ENCODE data around the gene ANAPC16.

Gene ANAPC16

DNA sequence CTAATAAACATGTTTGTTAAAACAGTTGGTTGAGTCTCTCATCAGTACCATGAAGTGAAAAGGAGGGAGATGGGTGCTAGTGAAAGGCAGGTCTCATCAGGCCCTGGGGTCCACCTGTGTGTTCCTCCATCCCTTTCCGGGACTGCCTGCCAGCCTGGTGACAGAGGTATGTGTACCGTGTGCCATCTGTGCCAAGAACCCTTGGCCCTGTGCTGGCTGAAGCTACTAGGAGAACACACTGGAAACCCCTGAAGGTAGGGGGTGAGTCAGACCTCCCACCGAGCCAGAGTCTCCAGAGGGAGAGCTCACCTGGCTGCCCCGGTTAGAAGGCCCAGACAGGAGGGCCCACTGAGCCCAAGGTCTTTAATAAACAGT lies 60.2 kb downstream of the ANAPC16 start (continued):
- no peak for TF ChIP-seq ARNTL (CRISPR knock-in tag; IDR thresholded peaks at IDR 0.05; ENCODE audit: borderline replicate concordance, low read depth)
- no peak for TF ChIP-seq GLIS3 (CRISPR knock-in tag; IDR thresholded peaks at IDR 0.05)
- TF ChIP-seq CSDC2 (CRISPR knock-in tag; IDR thresholded peaks at IDR 0.05): no peak
- TF ChIP-seq TOX (CRISPR knock-in tag; IDR thresholded peaks at IDR 0.05; ENCODE audit: borderline replicate concordance): no peak
- no peak for TF ChIP-seq OSR1 (CRISPR knock-in tag; IDR thresholded peaks at IDR 0.05)
- no peak for TF ChIP-seq ZNF70 (CRISPR knock-in tag; IDR thresholded peaks at IDR 0.05)

DNA sequence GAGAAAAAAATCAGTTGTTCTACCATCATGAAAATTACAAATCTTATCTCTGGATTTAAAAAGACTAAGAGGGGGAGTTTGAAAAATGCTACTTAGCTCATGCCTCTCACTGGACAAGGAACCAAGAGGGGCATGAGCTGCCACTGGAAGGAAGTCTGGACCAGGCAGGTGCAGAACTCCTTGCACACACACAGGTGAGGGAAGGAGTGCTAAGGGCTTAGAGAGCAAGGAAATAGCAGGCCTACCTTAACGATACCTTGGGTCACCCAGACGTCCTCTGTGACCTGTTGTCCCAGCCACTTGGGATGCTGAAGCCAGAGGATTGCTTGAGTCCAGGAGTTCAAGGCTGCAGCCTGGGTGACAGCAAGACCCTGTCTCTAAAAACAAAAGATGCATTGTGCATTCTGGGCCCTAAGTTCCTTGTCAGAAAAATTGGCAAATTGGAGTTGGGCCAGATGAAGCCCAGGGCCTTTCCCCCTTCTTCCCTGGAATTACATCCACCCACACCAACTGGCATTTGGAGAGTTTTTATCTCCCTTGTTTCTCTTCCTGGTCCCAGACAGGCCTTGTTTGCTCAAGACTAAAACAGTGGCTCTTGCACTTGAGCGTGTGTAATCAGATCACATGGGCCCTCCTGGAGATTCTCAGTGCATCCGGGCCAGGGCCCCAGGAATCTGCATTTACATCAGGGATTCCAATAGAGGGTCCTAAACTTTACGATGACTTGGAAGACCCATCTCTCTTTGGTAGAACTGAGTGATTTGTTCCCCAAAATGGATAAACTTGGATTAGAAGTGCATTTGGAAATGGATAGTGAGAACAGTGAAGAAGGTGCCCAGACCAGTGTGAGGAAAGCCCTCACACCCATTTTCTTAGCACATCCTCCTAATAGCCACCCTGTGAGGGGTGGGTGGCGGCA lies 60.9 kb downstream of the ANAPC16 start:
- ATAC-seq: no peak
- TF ChIP-seq, protein P1, sequence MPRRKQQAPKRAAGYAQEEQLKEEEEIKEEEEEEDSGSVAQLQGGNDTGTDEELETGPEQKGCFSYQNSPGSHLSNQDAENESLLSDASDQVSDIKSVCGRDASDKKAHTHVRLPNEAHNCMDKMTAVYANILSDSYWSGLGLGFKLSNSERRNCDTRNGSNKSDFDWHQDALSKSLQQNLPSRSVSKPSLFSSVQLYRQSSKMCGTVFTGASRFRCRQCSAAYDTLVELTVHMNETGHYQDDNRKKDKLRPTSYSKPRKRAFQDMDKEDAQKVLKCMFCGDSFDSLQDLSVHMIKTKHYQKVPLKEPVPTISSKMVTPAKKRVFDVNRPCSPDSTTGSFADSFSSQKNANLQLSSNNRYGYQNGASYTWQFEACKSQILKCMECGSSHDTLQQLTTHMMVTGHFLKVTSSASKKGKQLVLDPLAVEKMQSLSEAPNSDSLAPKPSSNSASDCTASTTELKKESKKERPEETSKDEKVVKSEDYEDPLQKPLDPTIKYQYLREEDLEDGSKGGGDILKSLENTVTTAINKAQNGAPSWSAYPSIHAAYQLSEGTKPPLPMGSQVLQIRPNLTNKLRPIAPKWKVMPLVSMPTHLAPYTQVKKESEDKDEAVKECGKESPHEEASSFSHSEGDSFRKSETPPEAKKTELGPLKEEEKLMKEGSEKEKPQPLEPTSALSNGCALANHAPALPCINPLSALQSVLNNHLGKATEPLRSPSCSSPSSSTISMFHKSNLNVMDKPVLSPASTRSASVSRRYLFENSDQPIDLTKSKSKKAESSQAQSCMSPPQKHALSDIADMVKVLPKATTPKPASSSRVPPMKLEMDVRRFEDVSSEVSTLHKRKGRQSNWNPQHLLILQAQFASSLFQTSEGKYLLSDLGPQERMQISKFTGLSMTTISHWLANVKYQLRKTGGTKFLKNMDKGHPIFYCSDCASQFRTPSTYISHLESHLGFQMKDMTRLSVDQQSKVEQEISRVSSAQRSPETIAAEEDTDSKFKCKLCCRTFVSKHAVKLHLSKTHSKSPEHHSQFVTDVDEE (CRISPR knock-in tag; IDR thresholded peaks at IDR 0.05): no peak
- no peak for TF ChIP-seq PPARA (CRISPR knock-in tag; IDR thresholded peaks at IDR 0.05; ENCODE audit: borderline replicate concordance)
- no peak for TF ChIP-seq BACH2 (CRISPR knock-in tag; IDR thresholded peaks at IDR 0.05; ENCODE audit: borderline replicate concordance)
- TF ChIP-seq, protein P2, sequence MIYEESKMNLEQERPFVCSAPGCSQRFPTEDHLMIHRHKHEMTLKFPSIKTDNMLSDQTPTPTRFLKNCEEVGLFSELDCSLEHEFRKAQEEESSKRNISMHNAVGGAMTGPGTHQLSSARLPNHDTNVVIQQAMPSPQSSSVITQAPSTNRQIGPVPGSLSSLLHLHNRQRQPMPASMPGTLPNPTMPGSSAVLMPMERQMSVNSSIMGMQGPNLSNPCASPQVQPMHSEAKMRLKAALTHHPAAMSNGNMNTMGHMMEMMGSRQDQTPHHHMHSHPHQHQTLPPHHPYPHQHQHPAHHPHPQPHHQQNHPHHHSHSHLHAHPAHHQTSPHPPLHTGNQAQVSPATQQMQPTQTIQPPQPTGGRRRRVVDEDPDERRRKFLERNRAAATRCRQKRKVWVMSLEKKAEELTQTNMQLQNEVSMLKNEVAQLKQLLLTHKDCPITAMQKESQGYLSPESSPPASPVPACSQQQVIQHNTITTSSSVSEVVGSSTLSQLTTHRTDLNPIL (CRISPR knock-in tag; IDR thresholded peaks at IDR 0.05; ENCODE audit: low read depth): no peak
- TF ChIP-seq ZNF70 (CRISPR knock-in tag; IDR thresholded peaks at IDR 0.05): no peak
- TF ChIP-seq, protein P3, sequence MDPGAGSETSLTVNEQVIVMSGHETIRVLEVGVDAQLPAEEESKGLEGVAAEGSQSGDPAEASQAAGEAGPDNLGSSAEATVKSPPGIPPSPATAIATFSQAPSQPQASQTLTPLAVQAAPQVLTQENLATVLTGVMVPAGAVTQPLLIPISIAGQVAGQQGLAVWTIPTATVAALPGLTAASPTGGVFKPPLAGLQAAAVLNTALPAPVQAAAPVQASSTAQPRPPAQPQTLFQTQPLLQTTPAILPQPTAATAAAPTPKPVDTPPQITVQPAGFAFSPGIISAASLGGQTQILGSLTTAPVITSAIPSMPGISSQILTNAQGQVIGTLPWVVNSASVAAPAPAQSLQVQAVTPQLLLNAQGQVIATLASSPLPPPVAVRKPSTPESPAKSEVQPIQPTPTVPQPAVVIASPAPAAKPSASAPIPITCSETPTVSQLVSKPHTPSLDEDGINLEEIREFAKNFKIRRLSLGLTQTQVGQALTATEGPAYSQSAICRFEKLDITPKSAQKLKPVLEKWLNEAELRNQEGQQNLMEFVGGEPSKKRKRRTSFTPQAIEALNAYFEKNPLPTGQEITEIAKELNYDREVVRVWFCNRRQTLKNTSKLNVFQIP (CRISPR knock-in tag; IDR thresholded peaks at IDR 0.05; ENCODE audit: borderline replicate concordance, low read depth): no peak
- TF ChIP-seq ESRRG (CRISPR knock-in tag; IDR thresholded peaks at IDR 0.05): no peak
- no peak for TF ChIP-seq ZFP30 (CRISPR knock-in tag; IDR thresholded peaks at IDR 0.05)
- no peak for TF ChIP-seq TCF4 (CRISPR knock-in tag; IDR thresholded peaks at IDR 0.05; ENCODE audit: borderline replicate concordance)
- no peak for TF ChIP-seq RARB (CRISPR knock-in tag; IDR thresholded peaks at IDR 0.05)
- TF ChIP-seq, protein P4, sequence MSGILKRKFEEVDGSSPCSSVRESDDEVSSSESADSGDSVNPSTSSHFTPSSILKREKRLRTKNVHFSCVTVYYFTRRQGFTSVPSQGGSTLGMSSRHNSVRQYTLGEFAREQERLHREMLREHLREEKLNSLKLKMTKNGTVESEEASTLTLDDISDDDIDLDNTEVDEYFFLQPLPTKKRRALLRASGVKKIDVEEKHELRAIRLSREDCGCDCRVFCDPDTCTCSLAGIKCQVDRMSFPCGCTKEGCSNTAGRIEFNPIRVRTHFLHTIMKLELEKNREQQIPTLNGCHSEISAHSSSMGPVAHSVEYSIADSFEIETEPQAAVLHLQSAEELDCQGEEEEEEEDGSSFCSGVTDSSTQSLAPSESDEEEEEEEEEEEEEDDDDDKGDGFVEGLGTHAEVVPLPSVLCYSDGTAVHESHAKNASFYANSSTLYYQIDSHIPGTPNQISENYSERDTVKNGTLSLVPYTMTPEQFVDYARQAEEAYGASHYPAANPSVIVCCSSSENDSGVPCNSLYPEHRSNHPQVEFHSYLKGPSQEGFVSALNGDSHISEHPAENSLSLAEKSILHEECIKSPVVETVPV (CRISPR knock-in tag; IDR thresholded peaks at IDR 0.05): no peak

DNA sequence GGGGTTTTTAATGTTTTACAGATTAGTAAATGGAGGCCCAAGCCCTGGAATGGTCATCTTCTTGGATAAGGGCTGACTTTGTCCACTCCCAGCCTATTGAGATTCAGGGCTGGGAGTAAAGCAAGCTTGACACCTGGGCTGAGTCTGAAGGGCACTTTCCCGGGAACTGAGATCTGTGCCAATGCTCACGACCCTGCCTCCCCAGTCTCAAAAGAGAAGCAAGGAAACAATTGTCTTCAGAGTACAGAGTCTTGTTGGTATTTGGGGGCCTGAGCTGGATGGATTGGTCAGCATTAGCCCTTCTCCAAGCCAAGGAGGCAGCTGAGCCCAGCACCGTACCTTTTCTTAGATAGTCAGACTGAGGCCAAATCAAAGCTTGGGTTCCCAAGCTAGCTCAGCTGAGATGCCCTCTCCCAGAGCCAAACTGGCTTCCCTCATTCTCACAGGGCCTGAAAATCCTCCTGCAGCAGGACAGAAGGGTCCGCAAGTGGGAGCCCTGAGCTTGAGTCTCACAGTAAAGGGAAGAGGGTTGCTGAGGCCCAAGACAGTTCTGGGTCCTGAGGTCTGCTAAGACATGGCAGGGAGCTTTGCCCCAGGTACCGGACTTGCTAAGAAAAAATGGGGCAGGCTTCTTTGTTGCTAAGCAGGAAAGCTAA lies 61.7 kb downstream of the ANAPC16 start:
- no peak for TF ChIP-seq BACH2 (CRISPR knock-in tag; IDR thresholded peaks at IDR 0.05; ENCODE audit: borderline replicate concordance)
- no peak for TF ChIP-seq TCF4 (CRISPR knock-in tag; IDR thresholded peaks at IDR 0.05; ENCODE audit: borderline replicate concordance)
- ATAC-seq: no peak

DNA sequence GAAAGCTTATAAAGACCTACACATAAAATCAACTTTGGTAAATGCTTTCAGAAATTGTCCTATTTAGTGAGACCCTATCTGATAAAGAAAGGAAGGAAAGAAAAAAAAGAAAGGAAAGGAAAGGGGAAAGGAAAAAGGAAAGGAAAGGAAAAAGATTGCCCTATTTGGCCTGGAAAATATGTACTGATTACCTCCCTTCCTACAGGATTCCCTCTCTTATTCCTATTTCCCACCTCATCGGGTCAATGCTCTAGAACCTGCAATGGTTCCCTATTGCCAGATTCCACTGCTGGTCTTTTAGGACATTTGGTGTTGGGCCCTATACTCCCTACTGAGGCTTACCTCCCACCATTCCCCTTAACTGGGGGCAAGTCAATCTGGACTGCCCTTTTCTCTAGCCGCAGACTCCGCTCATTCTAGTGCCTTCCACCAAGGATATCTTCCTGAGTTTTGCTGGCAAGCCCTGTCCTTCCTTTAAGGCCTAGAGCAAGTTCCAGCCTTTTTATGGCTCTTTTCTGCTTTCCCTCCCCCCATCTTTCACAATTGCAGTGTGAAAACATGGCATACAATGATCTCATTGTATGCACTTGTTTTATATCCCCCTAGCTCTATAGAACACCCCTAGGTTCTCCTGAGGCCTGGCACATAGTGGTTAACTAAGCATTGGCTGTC lies 62.3 kb downstream of the ANAPC16 start:
- ATAC-seq: no peak
- TF ChIP-seq, protein P2 (CRISPR knock-in tag; IDR thresholded peaks at IDR 0.05; ENCODE audit: low read depth): no peak
- TF ChIP-seq ZC3H10 (CRISPR knock-in tag; IDR thresholded peaks at IDR 0.05) (no peak), RARB (CRISPR knock-in tag; IDR thresholded peaks at IDR 0.05) (no peak), CSDC2 (CRISPR knock-in tag; IDR thresholded peaks at IDR 0.05) (no peak), GLIS3 (CRISPR knock-in tag; IDR thresholded peaks at IDR 0.05) (no peak), PPARA (CRISPR knock-in tag; IDR thresholded peaks at IDR 0.05; ENCODE audit: borderline replicate concordance) (no peak), ISL1 (CRISPR knock-in tag; IDR thresholded peaks at IDR 0.05) (no peak), ZFP30 (CRISPR knock-in tag; IDR thresholded peaks at IDR 0.05) (no peak)
- TF ChIP-seq, protein P5, sequence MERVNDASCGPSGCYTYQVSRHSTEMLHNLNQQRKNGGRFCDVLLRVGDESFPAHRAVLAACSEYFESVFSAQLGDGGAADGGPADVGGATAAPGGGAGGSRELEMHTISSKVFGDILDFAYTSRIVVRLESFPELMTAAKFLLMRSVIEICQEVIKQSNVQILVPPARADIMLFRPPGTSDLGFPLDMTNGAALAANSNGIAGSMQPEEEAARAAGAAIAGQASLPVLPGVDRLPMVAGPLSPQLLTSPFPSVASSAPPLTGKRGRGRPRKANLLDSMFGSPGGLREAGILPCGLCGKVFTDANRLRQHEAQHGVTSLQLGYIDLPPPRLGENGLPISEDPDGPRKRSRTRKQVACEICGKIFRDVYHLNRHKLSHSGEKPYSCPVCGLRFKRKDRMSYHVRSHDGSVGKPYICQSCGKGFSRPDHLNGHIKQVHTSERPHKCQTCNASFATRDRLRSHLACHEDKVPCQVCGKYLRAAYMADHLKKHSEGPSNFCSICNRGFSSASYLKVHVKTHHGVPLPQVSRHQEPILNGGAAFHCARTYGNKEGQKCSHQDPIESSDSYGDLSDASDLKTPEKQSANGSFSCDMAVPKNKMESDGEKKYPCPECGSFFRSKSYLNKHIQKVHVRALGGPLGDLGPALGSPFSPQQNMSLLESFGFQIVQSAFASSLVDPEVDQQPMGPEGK (CRISPR knock-in tag; IDR thresholded peaks at IDR 0.05; ENCODE audit: borderline replicate concordance): no peak
- TF ChIP-seq, protein P3 (CRISPR knock-in tag; IDR thresholded peaks at IDR 0.05; ENCODE audit: borderline replicate concordance, low read depth): no peak

Measured in SK-N-SH treated with all-trans-retinoic acid at 6 μM for 48 hours (cell line).